Upper lobe of left lung (tissue), 6 donors: ENCODE measurements around the gene SYNE4. TPM values are rescaled to one million over a fixed set of nuclear protein-coding genes. Genes with fewer than 3 reads are reported as not detected.
"Not testable (repeated sequence)": the region's sequence is repeated elsewhere in the genome, so short reads cannot be mapped to it uniquely, and the experiment has no call there.

ENCODE experiments used
- ATAC-seq, 2 donors: fragments of 200-7000 bp; cut with Tn5 transposase; one replicate each; pipeline ENCODE4 v1.9.1; 2022; ENCODE audit warnings: mild to moderate bottlenecking in 2 of 2, moderate library complexity in 2 of 2; ENCODE audit not compliant: low FRiP score in 2 of 2
- DNase-seq, 2 donors: peaks; one replicate each; pipeline ENCODE4 v3.0.0-alpha.2; 2019 to 2020
- H3K27ac ChIP-seq, 4 donors: fragments of 200-600 bp; sonication (generic); one replicate each; pipeline ENCODE4 v1.5.1; 2016 to 2019
- H3K27me3 ChIP-seq, 4 donors: fragments of 200-600 bp; sonication (generic); one replicate each; pipeline ENCODE4 v1.5.1; 2017 to 2019
- H3K36me3 ChIP-seq, 4 donors: fragments of 200-600 bp; sonication (generic); one replicate each; pipeline ENCODE4 v1.5.1; 2016 to 2019
- H3K4me1 ChIP-seq, 4 donors: fragments of 200-600 bp; sonication (generic); one replicate each; pipeline ENCODE4 v1.5.1; 2018 to 2019
- H3K4me3 ChIP-seq, 4 donors: fragments of 200-600 bp; sonication (generic); one replicate each; pipeline ENCODE4 v1.5.1; 2017 to 2019; ENCODE audit warnings: mild to moderate bottlenecking in 2 of 4, moderate library complexity in 1 of 4
- H3K9me3 ChIP-seq, 4 donors: fragments of 200-600 bp; sonication (generic); one replicate each; pipeline ENCODE4 v1.5.1; 2018 to 2019
- EP300 ChIP-seq, 4 donors: sonication (generic); formaldehyde crosslinking; IDR thresholded peaks; one replicate each; pipeline ENCODE4 v1.5.1; 2017; ENCODE audit warnings: antibody characterized with exemption in 4 of 4, control low read depth in 2 of 4
- POLR2A ChIP-seq, 4 donors: fragments of 450-650 bp; IDR thresholded peaks; one replicate each; pipeline ENCODE4 v1.5.1; 2016 to 2017; ENCODE audit warnings: antibody characterized with exemption in 4 of 4, mild to moderate bottlenecking in 2 of 4
- POLR2AphosphoS5 ChIP-seq, 2 donors: sonication (generic); formaldehyde crosslinking; IDR thresholded peaks; one replicate each; pipeline ENCODE4 v1.5.1; 2017; ENCODE audit warnings: antibody characterized with exemption in 2 of 2
- WGBS, 2 donors: methylation state at CpG; one replicate each; pipeline ENCODE4 v1.1.5; 2017 to 2018; 5-methylcytosine and 5-hydroxymethylcytosine counted together
- total RNA-seq, 6 donors: library from RNA; depleted of rRNA in 4 of 6; stranded (reverse); fragments of >200 nt in 4 of 6; gene quantifications; one replicate each; pipeline versions ENCODE4 v1.1.0 to v1.2.1, GENCODE V29; 2016 to 2021
- TF ChIP-seq, protein P1 (sequence below), 6 experiments: fragments of 450-650 bp in 4 of 6; fragments of 200-600 bp in 2 of 6; sonication (generic) in 2 of 6; IDR thresholded peaks; one replicate each; pipeline ENCODE4 v1.5.1; 2016 to 2019; ENCODE audit warnings: antibody characterized with exemption in 6 of 6
- donor health status: DM: no; HTN: no; CAD: no; lungs with moderate emphysema.
- donor health status: DM: no; HTN: yes; CAD: no; lungs with severe emphysema.

The SYNE4 gene
- total RNA-seq, 6 donors from 2014 or later, result 9.5 to 21.0 (median 10.9) TPM

DNA sequence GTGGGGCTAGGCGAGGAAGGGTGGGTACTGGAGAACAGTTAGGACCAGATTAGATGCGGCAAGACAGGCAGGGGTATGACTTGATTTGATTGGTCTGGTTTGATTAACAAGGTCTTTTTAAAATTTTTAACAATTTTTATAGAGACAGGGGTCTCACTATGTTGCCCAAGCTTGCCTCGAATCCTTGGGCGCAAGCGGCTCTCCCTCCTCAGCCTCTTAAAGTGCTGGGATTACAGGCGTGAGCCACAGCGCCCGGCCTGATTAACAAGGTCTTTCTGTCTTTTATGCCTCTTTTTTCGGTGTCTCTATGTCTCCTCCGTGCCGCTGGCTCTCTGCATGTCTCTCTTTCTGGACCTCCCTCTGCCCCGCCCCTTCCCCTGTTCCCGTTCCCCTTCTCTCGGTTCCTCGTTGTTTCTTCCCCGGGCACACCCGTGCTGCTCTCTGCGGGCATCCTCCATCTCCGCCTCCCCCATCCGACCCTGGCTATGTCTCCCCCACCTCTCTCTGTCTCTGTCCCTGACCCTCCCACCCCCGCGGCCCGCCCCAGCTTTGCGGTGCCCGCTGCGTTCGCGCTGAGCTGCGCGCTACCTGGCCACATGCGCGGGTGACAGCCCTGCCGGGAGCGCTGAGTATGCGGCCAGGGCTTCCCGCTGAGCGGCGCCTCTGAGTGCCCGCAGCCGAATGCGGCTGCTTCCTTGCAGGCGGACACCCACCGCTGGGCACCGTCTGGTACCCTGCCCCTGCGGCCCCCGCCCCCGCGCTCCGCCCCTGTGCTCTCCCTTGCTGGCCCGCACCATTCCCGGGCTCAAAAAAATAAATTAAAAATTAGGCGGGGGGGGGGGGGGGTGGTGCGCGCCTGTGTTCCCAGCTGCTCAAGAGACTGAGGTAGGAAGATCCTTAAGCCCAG lies 21.7 kb downstream of the SYNE4 start:
- ATAC-seq (peak in 1 of 2 donors; percentile 78), DNase-seq (peak in 1 of 2 donors; percentile 87)
- Histone ChIP-seq H3K9me3 (no peaks in the 10 kb centered on the region), H3K4me1 (peaks cover 7 to 12% (median 9%) of the 10 kb centered on the region in 4 donors), H3K36me3 (no peaks in the 10 kb centered on the region), H3K27me3 (peaks cover 0 to 12% (median 0%) of the 10 kb centered on the region in 4 donors), H3K27ac (no peak overlapping the region), H3K4me3 (peak overlapping the region in 3 of 4 donors; percentile 23 to 49 (median 27))
- no peak for TF ChIP-seq POLR2A (IDR thresholded peaks at IDR 0.05)
- no peak for TF ChIP-seq EP300 (IDR thresholded peaks at IDR 0.05)
- no peak for TF ChIP-seq POLR2AphosphoS5 (IDR thresholded peaks at IDR 0.05)
- TF ChIP-seq, protein P1, sequence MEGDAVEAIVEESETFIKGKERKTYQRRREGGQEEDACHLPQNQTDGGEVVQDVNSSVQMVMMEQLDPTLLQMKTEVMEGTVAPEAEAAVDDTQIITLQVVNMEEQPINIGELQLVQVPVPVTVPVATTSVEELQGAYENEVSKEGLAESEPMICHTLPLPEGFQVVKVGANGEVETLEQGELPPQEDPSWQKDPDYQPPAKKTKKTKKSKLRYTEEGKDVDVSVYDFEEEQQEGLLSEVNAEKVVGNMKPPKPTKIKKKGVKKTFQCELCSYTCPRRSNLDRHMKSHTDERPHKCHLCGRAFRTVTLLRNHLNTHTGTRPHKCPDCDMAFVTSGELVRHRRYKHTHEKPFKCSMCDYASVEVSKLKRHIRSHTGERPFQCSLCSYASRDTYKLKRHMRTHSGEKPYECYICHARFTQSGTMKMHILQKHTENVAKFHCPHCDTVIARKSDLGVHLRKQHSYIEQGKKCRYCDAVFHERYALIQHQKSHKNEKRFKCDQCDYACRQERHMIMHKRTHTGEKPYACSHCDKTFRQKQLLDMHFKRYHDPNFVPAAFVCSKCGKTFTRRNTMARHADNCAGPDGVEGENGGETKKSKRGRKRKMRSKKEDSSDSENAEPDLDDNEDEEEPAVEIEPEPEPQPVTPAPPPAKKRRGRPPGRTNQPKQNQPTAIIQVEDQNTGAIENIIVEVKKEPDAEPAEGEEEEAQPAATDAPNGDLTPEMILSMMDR (IDR thresholded peaks at IDR 0.05), result no peak
- 12 to 15% methylated on average over 33 to 41 of the region's 54 CpGs for WGBS, 2 donors

GRCh38 chr19:35986111-35986510 lies 22.5 kb downstream of the SYNE4 start:
- DNase-seq (no peak), ATAC-seq (no peak)
- WGBS, 2 donors, result 83 to 90% methylated on average over 1 to 5 of the region's 5 CpGs
- no peak for TF ChIP-seq POLR2AphosphoS5 (IDR thresholded peaks at IDR 0.05)
- TF ChIP-seq POLR2A (IDR thresholded peaks at IDR 0.05), result no peak
- TF ChIP-seq, protein P1 (IDR thresholded peaks at IDR 0.05), result no peak
- no peak for TF ChIP-seq EP300 (IDR thresholded peaks at IDR 0.05)
- Histone ChIP-seq H3K27me3 (peaks cover 0 to 12% (median 0%) of the 10 kb centered on the region in 4 donors), H3K4me1 (peaks cover 7 to 12% (median 9%) of the 10 kb centered on the region in 4 donors), H3K4me3 (no peak overlapping the region), H3K36me3 (no peaks in the 10 kb centered on the region), H3K27ac (no peak overlapping the region), H3K9me3 (no peaks in the 10 kb centered on the region)

DNA sequence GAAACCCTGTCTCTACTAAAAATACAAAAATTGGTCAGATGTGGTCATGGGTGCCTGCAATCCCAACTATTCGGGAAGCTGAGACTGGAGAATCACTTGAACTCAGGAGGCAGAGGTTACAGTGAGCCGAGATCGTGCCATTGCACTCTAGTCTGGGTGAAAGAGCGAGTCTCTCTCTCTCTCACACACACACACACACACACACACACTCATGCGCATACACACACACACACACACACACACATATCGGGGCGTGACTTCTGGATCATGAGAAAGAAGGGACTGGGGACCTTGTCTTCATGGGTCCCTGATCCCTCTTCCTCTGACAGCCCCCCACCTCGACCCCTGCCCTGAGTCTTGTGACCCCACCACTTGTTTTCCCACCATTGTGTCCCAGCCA lies 25.4 kb downstream of the SYNE4 start:
- WGBS, 2 donors, result 77 to 81% methylated on average over 7 to 8 of the region's 8 CpGs

DNA sequence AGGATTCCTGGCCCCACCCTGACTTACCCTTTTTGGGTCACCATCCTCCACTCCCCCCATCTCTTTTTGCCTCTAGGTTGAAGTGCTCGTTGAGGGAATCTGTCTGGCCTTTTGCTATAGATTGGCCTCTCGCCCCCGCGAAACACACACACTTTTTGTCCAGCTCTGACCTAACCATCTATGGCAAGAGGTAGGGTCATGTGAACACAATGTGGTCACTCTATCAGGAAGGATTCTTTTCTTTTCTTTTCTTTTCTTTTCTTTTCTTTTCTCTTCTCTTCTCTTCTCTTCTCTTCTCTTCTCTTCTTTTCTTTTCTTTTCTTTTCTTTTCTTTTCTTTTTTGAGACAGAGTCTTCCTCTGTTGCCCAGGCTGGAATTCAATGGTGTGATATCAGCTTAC lies 27.6 kb downstream of the SYNE4 start:
- WGBS, 2 donors, result 82 to 90% methylated on average over 4 of the region's 4 CpGs
- H3K4me3 ChIP-seq, ATAC-seq, H3K36me3 ChIP-seq, H3K9me3 ChIP-seq, DNase-seq, H3K27me3 ChIP-seq, H3K4me1 ChIP-seq, H3K27ac ChIP-seq: not testable (repeated sequence)

More for the DNA sequence above, 25.4 kb downstream of the SYNE4 start:
- H3K27me3 ChIP-seq, result peaks cover 0 to 12% (median 0%) of the 10 kb centered on the region in 4 donors
- H3K4me1 ChIP-seq, result peaks cover 7 to 12% (median 9%) of the 10 kb centered on the region in 4 donors
- no peak for DNase-seq
- no peaks in the 10 kb centered on the region for H3K36me3 ChIP-seq
- ATAC-seq, result no peak
- H3K9me3 ChIP-seq, result no peaks in the 10 kb centered on the region
- TF ChIP-seq POLR2AphosphoS5 (IDR thresholded peaks at IDR 0.05), result no peak
- no peak for TF ChIP-seq POLR2A (IDR thresholded peaks at IDR 0.05)
- TF ChIP-seq, protein P1 (IDR thresholded peaks at IDR 0.05), result no peak
- no peak overlapping the region for H3K4me3 ChIP-seq
- H3K27ac ChIP-seq, result no peak overlapping the region

DNA sequence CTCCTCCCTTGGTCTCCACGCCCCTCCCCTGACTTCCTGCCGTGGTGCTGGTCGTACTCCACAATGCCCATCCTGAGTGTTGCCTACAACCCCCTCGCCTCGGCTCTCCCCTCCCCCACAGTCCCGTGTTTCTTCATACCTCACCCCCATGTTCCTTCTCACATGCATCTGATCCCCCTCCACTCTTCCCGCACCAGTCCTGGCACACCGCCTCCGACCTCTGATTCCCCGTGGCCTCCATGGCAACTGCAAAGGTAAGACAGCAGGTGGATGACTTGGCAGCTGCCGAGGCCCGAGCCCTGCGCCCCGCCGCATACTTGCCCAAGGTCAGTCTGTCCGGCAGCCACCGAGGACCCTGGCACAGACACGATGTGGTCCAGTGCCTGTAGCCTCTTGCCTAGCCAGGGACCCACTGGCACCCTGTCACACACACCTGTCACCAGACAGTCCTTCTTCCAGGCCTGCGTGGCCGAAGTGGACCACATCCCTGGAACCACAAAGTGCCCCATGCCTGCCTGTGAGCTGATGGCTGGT lies 29.7 kb downstream of the SYNE4 start:
- TF ChIP-seq, protein P1 (IDR thresholded peaks at IDR 0.05), result no peak
- no peak for TF ChIP-seq POLR2AphosphoS5 (IDR thresholded peaks at IDR 0.05)
- TF ChIP-seq EP300 (IDR thresholded peaks at IDR 0.05), result no peak
- TF ChIP-seq POLR2A (IDR thresholded peaks at IDR 0.05), result no peak
- H3K36me3 ChIP-seq, result no peaks in the 10 kb centered on the region
- H3K4me1 ChIP-seq, result no peaks in the 10 kb centered on the region
- H3K4me3 ChIP-seq, result no peak overlapping the region
- no peaks in the 10 kb centered on the region for H3K9me3 ChIP-seq
- H3K27me3 ChIP-seq, result no peaks in the 10 kb centered on the region
- H3K27ac ChIP-seq, result no peak overlapping the region
- peak in 1 of 2 donors; percentile 72 for DNase-seq
- ATAC-seq, result no peak
- WGBS, 2 donors, result 54 to 55% methylated on average over 13 to 16 of the region's 20 CpGs
